GM19455 (cell line): ENCODE results near the gene NCKIPSD.

Experiments
- ATAC-seq: cut with Tn5 transposase; IDR thresholded peaks from one replicate; pipeline ENCODE4 v1.9.1; 2021; ENCODE audit not compliant: unreplicated experiment

Gene NCKIPSD

GRCh38 chr3:48651771-48652170, 33.9 kb downstream of the NCKIPSD start:
- no peak for ATAC-seq

GRCh38 chr3:48650723-48651122, 35.0 kb downstream of the NCKIPSD start:
- ATAC-seq: no peak

- no peak for ATAC-seq
Observed at GRCh38 chr3:48648188-48648850, 37.4 kb downstream of the NCKIPSD start.

- no peak for ATAC-seq
Observed at GRCh38 chr3:48647714-48648113, 38.0 kb downstream of the NCKIPSD start.

- ATAC-seq: no peak
Observed at GRCh38 chr3:48644898-48645760, 40.6 kb downstream of the NCKIPSD start.

GRCh38 chr3:48642605-48643004, 43.1 kb downstream of the NCKIPSD start:
- ATAC-seq: no peak

- ATAC-seq: no peak
Observed at GRCh38 chr3:48641396-48641795, 44.3 kb downstream of the NCKIPSD start.

GRCh38 chr3:48639944-48640606, 45.6 kb downstream of the NCKIPSD start:
- ATAC-seq: no peak

GRCh38 chr3:48637305-48637704, 48.4 kb downstream of the NCKIPSD start:
- no peak for ATAC-seq

GRCh38 chr3:48636149-48636655, 49.5 kb downstream of the NCKIPSD start:
- no peak for ATAC-seq

GRCh38 chr3:48635222-48636021, 50.3 kb downstream of the NCKIPSD start, which contains the start of gene SLC26A6:
TSS of gene SLC26A6 (minus strand) at chr3:48635461. CDS start at chr3:48635393, 68 bp downstream.
- ATAC-seq: peak; percentile 92

GRCh38 chr3:48634661-48635221, 51.0 kb downstream of the NCKIPSD start:
- peak; percentile 37 for ATAC-seq

- no peak for ATAC-seq
Observed at GRCh38 chr3:48633743-48634142, 52.0 kb downstream of the NCKIPSD start.

- no peak for ATAC-seq
Observed at GRCh38 chr3:48633256-48633655, 52.5 kb downstream of the NCKIPSD start.

GRCh38 chr3:48631516-48632448, 53.9 kb downstream of the NCKIPSD start:
- ATAC-seq: no peak

GRCh38 chr3:48630833-48631232, 54.9 kb downstream of the NCKIPSD start:
- no peak for ATAC-seq

- ATAC-seq: no peak
Observed at GRCh38 chr3:48630407-48630806, 55.3 kb downstream of the NCKIPSD start.

GRCh38 chr3:48629894-48630293, 55.8 kb downstream of the NCKIPSD start:
- ATAC-seq: no peak
